Cardiac fibroblast (primary cell): ENCODE data around the gene FBXO42.

Source experiments
- DNase-seq, 2 donors: peaks; one replicate each; pipeline versions ENCODE4 v3.0.0 to v3.0.0-alpha.2; 2010; ENCODE audit warnings: low read depth in 2 of 2
- H3K4me3 ChIP-seq, 2 donors: replicated peaks in 1 of 2; 1 replicate in 1 of 2; 2 replicates in 1 of 2; pipeline ENCODE4 v1.5.1; 2011; ENCODE audit warnings: low read depth in 2 of 2, low read length in 2 of 2, mild to moderate bottlenecking in 2 of 2, moderate library complexity in 1 of 2
- CTCF ChIP-seq: IDR thresholded peaks from one replicate; pipeline ENCODE4 v1.5.1; 2011; ENCODE audit warnings: low read depth, mild to moderate bottlenecking, low read length, inconsistent platforms

Gene FBXO42

GRCh38 chr1:16207318-16208269 lies 144.7 kb downstream of the FBXO42 start:
- TF ChIP-seq CTCF, result no peak
- DNase-seq, result peak in 1 of 2 donors; percentile 22
- H3K4me3 ChIP-seq, result peak overlapping the region; percentile 46 to 53

DNA sequence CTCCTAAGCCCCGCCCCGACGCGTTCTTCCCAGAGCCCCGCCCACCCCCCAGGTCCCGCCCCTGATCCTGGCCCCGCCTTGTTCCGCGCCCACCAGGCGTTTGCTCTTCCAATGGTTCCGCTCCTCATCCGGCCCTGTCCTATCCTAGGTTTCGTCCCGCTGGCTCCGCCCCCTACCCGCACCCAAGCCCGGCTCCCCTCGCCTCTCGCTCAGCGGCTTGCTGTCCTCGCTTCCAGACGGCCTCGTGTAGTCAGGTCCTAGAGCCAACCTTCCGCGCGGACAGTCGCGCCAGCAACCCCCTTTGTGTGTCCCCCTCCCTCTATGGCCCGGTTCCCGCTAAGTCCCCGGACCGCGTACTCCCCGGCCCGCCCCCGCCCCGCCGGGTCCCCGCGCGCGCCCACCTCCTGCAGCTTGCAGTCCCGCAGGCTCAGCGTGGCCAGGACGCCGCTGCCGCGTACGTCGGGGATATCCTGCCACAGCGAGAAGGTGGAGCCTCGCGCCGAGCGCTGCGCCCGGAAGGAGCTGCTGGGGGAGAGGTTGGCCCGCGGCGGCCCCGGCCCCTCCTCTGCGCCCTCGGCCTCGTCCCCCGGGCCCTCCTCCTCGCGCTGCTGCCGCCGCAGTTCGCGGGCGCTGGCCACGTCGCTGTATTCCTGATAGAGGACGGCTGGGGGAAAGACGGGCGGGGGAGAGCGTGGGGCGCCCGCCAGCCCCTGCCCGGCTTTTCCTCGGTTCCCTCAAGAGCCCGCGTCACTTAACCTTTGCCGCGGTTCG lies 145.5 kb downstream of the FBXO42 start:
- peak; percentile 99 for DNase-seq
- H3K4me3 ChIP-seq, result peak overlapping the region; percentile 46 to 62
- no peak for TF ChIP-seq CTCF

DNA sequence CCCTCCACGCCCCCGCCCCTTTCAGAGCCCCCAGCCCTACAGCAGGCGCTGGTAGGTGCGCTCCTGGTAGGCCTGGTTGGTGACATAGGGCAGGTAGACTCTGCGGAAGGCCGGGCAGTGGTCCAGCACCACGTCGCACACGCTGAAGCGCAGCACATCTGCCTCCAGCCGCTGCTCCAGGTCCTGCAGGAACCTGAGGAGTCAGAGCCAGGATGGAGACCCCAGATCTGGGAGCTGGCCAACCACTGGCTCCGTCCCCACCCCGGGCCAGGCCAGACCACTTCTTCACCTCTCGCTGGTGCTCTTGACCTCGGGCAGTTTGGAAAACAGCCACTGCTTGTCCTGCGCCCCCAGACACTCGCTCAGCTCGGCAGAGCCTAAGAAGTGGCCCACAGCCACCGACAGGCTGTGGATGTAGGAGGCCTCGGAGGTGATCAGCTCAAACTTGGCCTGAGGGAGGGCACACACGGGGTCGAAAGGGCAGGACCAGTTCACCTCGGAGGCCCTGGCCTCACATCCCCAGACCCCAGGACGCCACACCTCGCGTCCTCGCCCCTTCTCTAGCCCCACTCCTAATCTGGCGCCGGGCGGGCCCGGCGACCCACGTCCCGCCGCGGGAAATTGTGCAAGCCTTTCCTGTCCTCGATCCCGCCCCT lies 146.3 kb downstream of the FBXO42 start:
- H3K4me3 ChIP-seq, result peak overlapping the region; percentile 44 to 62
- no peak for TF ChIP-seq CTCF
- DNase-seq, result no peak

- TF ChIP-seq CTCF, result no peak
- DNase-seq, result no peak
- H3K4me3 ChIP-seq, result no peak overlapping the region
These were observed 147.0 kb downstream of the FBXO42 start for GRCh38 chr1:16205334-16205671.

GRCh38 chr1:16204634-16205333 lies 147.5 kb downstream of the FBXO42 start:
- peak; percentile 36 for TF ChIP-seq CTCF
- no peak for DNase-seq
- no peak overlapping the region for H3K4me3 ChIP-seq

DNA sequence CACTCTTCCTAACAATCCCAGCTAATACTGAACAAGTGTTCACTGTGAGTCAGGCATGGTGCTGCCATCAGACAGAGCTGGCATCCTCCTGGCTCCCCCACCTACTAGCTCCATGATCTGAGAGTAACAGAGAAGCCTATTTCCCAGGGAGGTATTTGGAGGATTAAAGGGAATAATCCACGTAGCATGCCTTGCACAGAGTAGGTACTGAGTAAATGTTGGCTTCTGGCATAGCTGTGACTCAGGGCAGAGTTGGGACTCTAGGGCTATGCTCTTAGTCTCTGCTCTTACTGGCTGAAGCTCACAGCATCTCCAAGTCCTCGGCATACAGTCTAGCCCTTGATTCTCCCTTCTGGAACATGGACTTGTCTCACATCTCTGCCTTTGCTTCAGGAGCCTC lies 148.1 kb downstream of the FBXO42 start:
- TF ChIP-seq CTCF, result no peak
- DNase-seq, result no peak
- H3K4me3 ChIP-seq, result no peak overlapping the region
